HepG2 (cell line): ENCODE results near the gene MTX1. TPM values are rescaled to one million over a fixed set of nuclear protein-coding genes. Genes with fewer than 3 reads are reported as not detected.

Source experiments
- ARNT2 ChIP-seq: sonication (generic); formaldehyde crosslinking; IDR thresholded peaks from 2 replicates; pipeline ENCODE4 v1.8.0; 2022; ENCODE audit warnings: mild to moderate bottlenecking, low read depth, missing genetic modification reagents, moderate library complexity
- HCFC1 ChIP-seq: fragments of 150-350 bp; IDR thresholded peaks from 2 replicates; pipeline ENCODE4 v1.6.1; 2014; ENCODE audit warnings: low read depth, low read length
- HMGXB3 ChIP-seq: sonication (generic); formaldehyde crosslinking; IDR thresholded peaks from 2 replicates; pipeline ENCODE4 v1.4.0; 2020; ENCODE audit warnings: missing genetic modification reagents, borderline replicate concordance
- PAXIP1 ChIP-seq: sonication (generic); formaldehyde crosslinking; conservative IDR thresholded peaks from 2 replicates; pipeline ENCODE4 v1.4.0; 2020; ENCODE audit warnings: mild to moderate bottlenecking, missing genetic modification reagents, moderate library complexity
- PCBP2 ChIP-seq: fragments of 200-400 bp; formaldehyde crosslinking; optimal IDR thresholded peaks from 2 replicates; pipeline ENCODE3; 2018; ENCODE audit warnings: low read length, low read depth; ENCODE audit not compliant: poor library complexity, severe bottlenecking
- PHF20 ChIP-seq: sonication (generic); formaldehyde crosslinking; IDR thresholded peaks from 2 replicates; pipeline ENCODE4 v1.5.0; 2020; ENCODE audit warnings: mild to moderate bottlenecking, missing genetic modification reagents
- SUZ12 ChIP-seq: fragments of 150-350 bp; IDR thresholded peaks from 2 replicates; pipeline ENCODE4 v1.6.1; 2014; ENCODE audit warnings: low read depth, low read length
- ZNF441 ChIP-seq: sonication (generic); formaldehyde crosslinking; IDR thresholded peaks from 2 replicates; pipeline ENCODE4 v1.7.0; 2021; ENCODE audit warnings: missing genetic modification reagents, borderline replicate concordance
- ZNF574 ChIP-seq: sonication (generic); formaldehyde crosslinking; IDR thresholded peaks from 2 replicates; pipeline ENCODE4 v1.4.0; 2020; ENCODE audit warnings: missing genetic modification reagents
- ZNF639 ChIP-seq: conservative IDR thresholded peaks from 2 replicates; pipeline ENCODE4 v1.6.1; 2018; ENCODE audit warnings: missing genetic modification reagents
- ZNF678 ChIP-seq: sonication (generic); formaldehyde crosslinking; IDR thresholded peaks from 2 replicates; pipeline ENCODE4 v1.4.0; 2020; ENCODE audit warnings: mild to moderate bottlenecking, missing genetic modification reagents
- ZNF761 ChIP-seq: sonication (generic); formaldehyde crosslinking; conservative IDR thresholded peaks from 2 replicates; pipeline ENCODE4 v1.4.0; 2020; ENCODE audit warnings: mild to moderate bottlenecking, missing genetic modification reagents
- ZNF784 ChIP-seq: sonication (generic); formaldehyde crosslinking; IDR thresholded peaks from 2 replicates; pipeline ENCODE4 v1.5.1; 2020; ENCODE audit warnings: missing genetic modification reagents, mild to moderate bottlenecking, borderline replicate concordance
- ZNF800 ChIP-seq: sonication (generic); formaldehyde crosslinking; IDR thresholded peaks from 2 replicates; pipeline ENCODE4 v1.4.0; 2020; ENCODE audit warnings: missing genetic modification reagents
- polyA plus RNA-seq, 8 experiments: library from polyadenylated mRNA; depleted of rRNA in 3 of 8; stranded (reverse) in 7 of 8; unstranded in 1 of 8; fragments of >200 nt; fragmentation: Illumina TruSeq in 4 of 8; extraction: Trizol in 4 of 8; gene quantifications; 2 replicates each; pipeline versions ENCODE4 v1.2.1 to v1.2.3, GENCODE V29; 2011 to 2016; ENCODE audit warnings: low read depth in 4 of 8, missing spikeins in 1 of 8, mixed read lengths in 1 of 8; ENCODE audit not compliant: insufficient read depth in 1 of 8
- total RNA-seq, 5 experiments: library from RNA; depleted of rRNA; stranded (reverse); fragments of >200 nt; fragmentation: Illumina TruSeq; extraction: Trizol; gene quantifications; 2 replicates each; pipeline ENCODE4 v1.2.3, GENCODE V29; 2016; ENCODE audit warnings: low read depth in 1 of 5

MTX1 gene
- total and polyA plus RNA-seq, 2 of the 13 experiments (the other 11 are each of a cell fraction or from before 2014, with no cell fraction given): 64.5 to 72.6 TPM

GRCh38 chr1:155226910-155227260 is 18.4 kb downstream of the MTX1 start (continued):
- TF ChIP-seq ZNF574 (CRISPR knock-in tag): peak; percentile 6; the same call in 1 of the 2 replicates
- TF ChIP-seq SUZ12: no peak
- no peak for TF ChIP-seq ZNF800 (CRISPR knock-in tag)
- TF ChIP-seq ZNF784: 0 out of 2 replicates have a peak, but pooled peaks have one; percentile 54
- 0 out of 2 replicates have a peak, but pooled peaks have one; percentile 76 for TF ChIP-seq ZNF678 (CRISPR knock-in tag)
- no peak for TF ChIP-seq ZNF639
- TF ChIP-seq ZNF761: no peak
- peak; percentile 8; the same call in 1 of the 2 replicates for TF ChIP-seq PAXIP1 (CRISPR knock-in tag)
- no peak for TF ChIP-seq PHF20 (CRISPR knock-in tag)
- no peak for TF ChIP-seq ZNF441 (CRISPR knock-in tag)
- no peak for TF ChIP-seq HCFC1
- TF ChIP-seq ARNT2 (CRISPR knock-in tag): peak; percentile 26
- no peak for TF ChIP-seq PCBP2
- 0 out of 2 replicates have a peak, but pooled peaks have one; percentile 2 for TF ChIP-seq HMGXB3
